HG03469 (cell line): ENCODE results near the gene ZDHHC11B.
"Not testable (repeated sequence)": the region's sequence is repeated elsewhere in the genome, so short reads cannot be mapped to it uniquely, and the experiment has no call there.

Source experiments
- ATAC-seq: cut with Tn5 transposase; IDR thresholded peaks from one replicate; pipeline ENCODE4 v1.9.1; 2021; ENCODE audit warnings: mild to moderate bottlenecking, moderate library complexity, moderate number of reproducible peaks; ENCODE audit not compliant: unreplicated experiment

Gene ZDHHC11B, protein sequence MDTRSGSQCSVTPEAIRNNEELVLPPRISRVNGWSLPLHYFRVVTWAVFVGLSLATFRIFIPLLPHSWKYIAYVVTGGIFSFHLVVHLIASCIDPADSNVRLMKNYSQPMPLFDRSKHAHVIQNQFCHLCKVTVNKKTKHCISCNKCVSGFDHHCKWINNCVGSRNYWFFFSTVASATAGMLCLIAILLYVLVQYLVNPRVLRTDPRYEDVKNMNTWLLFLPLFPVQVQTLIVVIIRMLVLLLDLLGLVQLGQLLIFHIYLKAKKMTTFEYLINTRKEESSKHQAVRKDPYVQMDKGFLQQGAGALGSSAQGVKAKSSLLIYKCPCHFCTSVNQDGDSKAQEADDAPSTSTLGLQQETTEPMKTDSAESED

DNA sequence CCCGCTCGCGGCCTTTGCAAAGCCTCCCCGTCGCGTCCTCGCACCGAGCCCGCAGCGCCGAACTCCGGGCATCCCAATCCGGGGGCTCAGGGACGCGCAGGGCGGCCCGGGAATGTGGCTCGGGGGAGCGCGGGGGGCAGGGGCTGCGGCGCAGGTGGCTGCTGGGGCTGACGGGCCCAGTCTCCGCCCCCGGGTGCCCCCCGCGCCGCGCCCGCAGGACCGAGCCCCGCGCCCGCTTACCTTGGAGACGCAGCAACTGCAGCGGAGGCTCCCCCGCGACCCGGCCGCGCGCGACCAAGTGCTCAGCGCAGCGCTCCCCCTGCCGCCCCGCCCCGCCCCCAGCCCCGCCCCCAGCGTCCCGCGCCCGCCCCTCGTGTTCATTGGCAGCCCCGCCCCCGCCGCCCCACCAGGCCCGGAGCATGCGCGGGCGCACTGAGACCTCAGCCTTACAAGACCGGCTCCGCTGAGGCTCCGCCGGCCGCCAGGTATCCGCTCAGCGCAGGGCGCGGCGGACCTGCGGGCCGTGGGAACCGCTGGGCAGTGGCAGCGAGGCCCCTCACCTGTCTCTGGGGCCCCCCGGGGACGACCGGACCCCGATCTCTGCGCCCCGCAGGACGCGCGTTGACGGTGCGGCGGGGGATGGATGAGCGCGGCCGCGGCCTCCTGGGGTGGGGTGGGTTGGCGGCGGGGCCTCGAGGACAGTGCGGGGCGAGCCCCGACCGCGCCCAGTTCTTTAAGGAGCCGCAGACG, at the start of gene ZDHHC11B:
Gene ZDHHC11B (minus strand): TSS at position 302 of the 750 bp plus-strand sequence. CDS start 17,810 bp downstream, outside the sequence.
- ATAC-seq: not testable (repeated sequence)

DNA sequence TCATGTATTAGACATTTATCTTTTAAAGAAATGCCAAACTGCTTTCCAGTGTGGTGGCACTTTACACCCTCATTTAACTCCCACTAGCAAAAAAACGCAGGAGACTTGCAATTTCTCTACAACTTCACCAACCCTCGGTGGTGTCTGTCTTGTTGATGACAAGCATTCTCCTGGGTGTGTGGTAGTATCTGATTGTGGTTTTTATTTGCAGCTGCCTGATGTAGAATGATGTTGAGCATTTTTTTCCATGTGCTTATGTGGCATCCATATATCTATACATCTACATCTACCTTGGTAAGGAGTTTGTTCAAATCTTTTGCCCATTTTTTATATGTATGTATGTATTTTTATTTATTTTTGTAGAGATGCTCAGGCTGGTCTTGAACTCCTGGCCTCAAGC, 49.5 kb upstream of the ZDHHC11B start:
- not testable (repeated sequence) for ATAC-seq

DNA sequence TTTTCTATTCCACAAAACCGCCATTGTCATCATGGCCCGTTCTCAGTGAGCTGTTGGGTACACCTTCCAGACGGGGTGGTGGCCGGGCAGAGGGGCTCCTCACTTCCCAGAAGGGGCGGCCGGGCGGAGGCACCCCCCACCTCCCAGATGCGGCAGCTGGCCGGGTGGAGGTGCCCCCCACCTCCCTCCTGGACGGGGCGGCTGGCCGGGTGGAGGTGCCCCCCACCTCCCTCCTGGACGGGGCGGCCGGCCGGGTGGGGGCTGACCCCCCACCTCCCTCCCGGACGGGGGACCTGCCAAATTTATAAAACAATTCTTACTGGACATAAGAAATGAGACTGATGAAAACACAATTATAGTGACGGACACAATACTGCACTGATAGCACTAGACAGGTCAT, 43.7 kb upstream of the ZDHHC11B start:
- not testable (repeated sequence) for ATAC-seq

DNA sequence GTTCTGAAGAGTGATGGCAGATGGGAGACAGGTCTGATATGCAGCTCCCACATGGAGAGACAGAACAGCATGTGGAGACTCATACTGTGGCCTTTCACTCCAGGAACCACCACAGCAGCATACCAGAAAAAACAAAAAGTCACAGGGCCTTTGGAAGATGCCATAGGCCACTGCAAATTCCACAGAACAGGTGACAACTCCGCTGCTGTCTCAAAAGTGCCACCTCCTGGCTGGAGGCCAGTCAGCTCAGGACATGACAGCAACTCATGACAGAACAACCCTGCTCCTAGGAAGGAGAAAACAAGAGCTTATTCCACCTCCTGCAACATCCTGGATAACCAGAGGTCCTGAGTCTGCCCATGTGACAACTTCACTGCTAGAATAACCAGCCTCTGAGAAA, 41.0 kb upstream of the ZDHHC11B start:
- not testable (repeated sequence) for ATAC-seq

DNA sequence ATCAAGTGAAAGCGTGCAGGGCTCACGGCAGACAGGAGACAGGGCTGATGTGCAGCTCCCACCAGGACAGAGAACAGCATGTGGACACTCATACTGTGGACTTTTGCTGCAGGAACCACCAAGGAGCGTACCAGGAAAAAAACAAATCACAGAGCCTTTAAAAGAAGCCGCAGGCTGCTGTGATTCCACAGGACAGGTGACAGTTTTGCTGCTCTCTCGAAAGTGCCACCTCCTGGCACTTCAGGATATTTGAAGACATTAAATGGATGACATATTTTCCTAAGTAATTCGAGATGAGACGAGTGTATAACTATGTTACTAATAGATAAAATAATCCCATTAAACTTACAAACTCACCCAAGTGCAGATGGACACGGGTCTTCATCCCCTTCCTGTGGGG, 37.0 kb upstream of the ZDHHC11B start:
- no peak for ATAC-seq

DNA sequence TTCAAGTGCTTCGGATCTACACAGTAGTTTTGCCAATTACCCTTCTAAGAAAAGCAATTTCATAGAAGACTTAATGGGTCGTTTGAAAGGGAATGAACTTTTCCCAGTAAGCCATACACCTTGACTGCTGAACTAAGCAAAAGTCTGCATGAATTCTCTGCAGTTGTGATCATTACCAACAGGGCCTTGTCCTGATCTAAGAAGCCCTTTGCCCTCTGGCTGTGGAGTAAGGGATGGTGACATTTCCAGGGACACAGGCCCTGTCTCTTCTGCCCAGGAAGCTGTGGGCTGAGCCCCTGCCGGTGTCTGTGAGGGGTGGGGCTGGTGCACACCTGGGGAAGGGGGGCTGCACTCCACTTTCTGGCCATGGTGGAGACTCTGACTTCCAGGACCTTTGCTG, 35.7 kb upstream of the ZDHHC11B start:
- no peak for ATAC-seq

DNA sequence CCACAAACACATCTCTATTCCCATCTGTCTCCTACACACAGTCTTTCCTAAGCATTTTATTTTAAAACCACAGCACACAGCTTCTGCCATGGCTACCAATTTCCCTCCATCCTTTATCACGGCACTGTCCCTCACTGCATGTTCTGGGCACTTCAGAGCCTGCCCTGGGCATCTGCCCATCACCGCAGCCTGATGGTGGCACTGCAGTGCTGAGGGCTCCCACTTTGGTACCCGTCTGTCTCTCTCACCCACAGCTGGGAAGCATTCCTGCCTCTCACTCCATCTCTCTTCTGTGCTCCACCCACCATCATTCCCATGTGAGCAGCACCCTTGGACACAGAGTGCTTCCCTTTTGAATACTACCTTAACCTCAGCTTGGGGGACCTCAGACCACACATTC, 34.5 kb upstream of the ZDHHC11B start:
- no peak for ATAC-seq

DNA sequence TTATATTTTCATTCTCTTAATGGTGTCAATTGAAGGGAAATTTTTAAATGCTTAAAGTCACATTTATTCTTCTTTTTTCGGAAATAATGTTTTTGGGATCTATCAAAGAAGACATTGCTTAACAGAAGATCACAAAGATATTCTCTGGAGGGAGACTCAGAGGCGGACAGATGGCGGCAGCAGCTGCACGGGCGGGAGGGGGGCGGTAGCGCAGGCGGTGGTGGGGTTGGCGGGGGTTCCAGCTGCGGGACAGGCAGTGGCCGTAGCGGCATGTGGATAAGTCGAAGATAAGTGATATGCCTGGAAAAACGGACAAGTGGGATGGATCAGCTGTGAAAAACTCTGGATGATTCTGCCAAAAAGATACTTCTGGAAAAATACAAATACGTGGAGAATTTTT, 31.6 kb upstream of the ZDHHC11B start:
- no peak for ATAC-seq

DNA sequence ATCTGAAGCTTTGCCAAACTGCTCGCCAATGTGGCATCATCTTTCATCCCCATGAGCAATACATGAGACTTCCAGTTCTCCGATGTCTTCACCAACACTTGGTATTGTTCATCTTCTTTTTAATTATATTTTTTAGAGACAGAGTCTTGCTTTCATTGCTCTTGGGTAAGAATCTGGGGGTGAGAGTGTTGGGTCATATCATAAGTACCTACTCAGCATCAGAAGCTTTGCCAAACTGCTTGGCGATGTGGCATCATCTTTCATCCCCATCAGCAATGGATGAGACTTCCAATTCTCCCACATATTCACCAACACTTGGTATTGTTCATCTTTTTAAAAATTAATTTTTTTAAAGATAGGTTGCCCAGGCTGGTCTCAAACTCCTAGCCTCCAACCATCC, 30.9 kb upstream of the ZDHHC11B start:
- ATAC-seq: no peak

DNA sequence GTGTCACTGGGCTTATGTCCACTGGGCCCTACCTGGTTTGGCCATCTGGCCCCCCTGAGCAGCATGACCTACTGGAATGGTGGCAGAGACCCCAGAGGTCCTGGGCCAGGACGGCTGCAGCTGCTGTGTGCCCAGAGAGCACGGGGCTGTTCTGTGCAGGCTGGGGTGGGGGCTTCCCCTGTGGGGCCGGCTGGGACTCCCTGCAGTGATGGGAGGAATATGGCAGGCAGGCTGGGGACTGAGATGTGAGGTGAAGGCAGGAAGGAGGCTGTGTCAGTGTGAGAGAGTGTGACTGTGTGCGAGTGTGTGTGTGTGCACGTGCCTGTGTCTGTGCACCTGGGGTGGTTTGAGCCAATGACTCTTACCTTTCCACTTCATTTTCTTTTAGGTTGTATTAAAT, 29.0 kb upstream of the ZDHHC11B start:
- not testable (repeated sequence) for ATAC-seq

DNA sequence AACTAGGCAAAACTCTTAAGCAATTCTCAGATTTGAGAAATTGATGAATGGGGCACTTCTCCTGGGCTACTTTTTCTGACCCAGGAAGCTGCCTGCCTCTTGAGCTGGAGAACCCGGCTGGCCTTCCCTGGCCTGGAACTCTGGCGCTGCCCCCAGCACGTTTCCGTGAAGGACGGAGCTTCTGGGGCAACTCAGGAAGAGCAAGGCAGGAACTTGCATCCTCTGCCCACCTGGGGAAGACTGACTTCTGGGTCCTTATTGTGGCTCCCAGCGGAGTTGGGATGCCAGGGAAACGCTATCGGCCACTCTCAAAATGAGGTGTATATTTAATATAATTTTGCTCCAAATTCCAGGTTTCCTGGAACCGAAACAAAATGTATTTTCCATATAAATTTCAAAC, 26.9 kb upstream of the ZDHHC11B start:
- not testable (repeated sequence) for ATAC-seq

DNA sequence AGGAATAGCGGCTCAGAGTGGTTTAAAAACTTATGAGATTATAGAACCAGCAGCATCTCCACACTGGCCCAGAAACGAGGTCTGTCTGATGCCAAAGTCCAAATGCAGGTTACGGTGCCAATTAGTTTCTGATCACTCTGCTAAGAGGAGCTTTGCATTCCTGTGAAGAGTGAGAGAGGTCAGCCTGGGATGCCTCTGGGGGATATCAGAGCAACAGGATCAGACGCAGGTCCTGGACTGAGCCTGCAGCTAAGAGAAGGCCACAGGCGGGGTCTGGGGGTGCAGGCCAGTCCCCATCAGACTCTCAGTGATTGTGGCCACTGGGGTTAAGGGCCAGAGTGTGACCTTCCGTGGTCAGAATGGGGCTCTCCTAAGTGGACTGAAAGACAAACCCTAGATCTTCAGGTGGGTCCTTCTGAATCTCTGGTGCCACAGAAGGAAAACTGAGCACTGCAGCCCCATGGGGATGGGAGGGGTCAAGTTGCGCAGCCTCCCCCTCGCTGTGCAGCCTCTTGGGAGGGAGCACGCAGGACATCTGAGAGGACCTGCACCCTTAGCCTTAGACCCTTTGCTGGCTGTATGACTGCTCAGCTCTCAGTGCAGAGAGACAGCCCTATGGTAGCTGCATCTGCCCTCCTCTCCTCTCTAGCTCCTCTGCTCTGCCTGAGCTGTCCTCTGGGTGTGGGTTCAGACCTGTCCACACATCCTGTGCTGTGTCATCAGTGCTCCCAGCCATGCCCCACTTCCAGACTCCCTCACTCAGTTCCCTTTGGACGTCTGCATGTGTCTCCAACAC, 23.4 kb upstream of the ZDHHC11B start:
- ATAC-seq: not testable (repeated sequence)

DNA sequence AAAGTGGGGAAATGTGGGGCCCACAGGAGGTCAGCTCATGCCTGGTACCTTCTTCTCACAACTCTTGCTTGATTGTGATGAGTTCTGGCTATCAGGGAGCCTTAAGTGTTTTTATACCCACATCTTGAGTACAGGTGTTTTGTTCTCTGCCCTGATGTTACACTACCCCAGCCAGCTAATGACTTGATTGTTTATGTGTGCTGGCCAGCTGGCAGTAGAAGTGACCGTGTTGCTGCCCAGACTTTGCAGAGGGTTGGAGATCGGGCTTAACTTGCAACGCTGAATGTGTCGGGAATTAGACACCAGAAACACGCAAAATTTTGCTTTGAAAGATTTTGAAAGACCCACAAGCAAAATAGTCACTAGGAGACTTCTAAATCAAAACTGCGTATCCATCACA, 16.9 kb upstream of the ZDHHC11B start:
- ATAC-seq: no peak

DNA sequence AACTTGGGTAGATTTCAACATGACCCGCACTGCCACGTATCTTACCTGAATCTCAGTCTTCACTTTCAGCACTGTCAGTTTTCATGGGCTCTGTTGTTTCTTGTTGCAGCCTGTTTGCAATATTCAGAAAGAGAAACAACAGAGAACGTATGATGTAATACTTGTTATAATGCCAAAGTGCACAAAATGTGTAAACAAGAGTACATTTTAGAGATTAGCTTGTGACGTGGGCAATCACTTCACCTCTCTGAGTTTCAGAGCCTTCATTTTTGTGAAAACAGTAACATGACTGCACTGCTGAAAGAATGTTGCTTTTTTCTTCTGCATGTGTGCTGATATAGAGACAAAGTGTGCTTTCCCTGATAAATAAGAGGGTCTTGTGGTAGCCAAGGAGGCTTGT, 16.5 kb upstream of the ZDHHC11B start:
- ATAC-seq: not testable (repeated sequence)

DNA sequence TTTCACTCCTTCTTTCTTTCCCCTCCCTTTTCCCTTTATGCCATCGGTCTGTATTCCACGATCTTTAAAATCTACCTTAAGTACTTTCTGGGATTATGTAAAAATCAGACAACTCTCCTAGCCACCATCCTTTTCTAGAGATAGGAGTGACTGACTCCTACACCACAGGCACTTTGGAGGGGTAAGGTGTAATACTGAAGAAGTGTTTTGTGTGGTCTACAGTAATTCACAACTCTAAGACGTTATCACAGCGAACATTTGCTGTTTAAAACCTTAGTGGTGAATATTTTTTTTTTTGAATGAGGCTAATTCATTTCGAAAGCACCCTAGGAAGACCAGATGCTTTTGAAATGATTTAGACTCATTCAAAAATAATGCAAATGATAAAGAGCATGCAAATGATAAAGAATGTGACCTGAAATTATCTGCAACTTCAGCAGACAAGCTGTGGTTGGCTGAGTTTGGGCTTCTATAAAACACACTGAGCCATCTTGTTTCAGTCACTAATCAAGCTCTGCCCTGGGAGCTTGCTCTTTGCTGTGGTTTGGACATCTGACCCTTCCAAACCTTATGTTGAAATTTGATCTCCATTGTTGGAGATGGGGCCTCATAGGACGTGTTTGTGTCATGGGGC, 14.1 kb upstream of the ZDHHC11B start:
- not testable (repeated sequence) for ATAC-seq

DNA sequence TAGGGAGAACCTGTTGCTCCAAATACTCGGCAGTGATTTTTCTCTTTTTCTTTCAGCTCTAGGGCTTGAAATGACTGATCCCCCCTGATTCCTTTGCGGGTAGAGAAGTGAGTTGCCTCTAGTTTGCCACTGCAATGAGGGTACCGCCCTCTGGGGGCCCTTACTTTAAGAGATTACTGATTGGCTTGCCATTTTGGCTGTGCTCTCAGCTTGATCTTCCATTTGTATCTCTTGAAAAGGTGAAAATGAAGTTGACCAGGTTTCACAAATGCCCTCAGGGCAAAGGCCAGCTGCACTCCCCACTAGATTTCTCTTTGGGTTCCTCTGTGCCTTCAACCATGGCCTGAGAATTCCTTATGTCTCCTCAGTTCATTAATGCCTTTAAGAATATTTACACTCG, 13.5 kb upstream of the ZDHHC11B start:
- not testable (repeated sequence) for ATAC-seq

DNA sequence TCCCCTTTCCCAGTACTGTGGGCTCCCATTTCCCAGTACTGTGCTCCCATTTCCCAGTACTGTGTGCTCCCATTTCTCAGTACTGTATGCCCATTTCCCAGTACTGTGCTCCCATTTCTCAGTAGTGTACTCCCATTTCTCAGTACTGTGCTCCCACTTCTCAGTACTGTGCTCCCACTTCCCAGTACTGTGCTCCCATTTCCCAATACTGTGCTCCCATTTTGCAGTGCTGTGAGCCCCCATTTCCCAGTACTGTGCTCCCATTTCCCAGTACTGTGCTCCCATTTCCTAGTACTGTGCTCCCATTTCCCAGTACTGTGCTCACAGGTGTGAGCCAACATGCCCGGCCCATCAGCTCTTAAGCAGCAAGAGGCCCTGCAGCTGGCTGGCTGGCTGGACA, 11.3 kb upstream of the ZDHHC11B start:
- ATAC-seq: not testable (repeated sequence)

DNA sequence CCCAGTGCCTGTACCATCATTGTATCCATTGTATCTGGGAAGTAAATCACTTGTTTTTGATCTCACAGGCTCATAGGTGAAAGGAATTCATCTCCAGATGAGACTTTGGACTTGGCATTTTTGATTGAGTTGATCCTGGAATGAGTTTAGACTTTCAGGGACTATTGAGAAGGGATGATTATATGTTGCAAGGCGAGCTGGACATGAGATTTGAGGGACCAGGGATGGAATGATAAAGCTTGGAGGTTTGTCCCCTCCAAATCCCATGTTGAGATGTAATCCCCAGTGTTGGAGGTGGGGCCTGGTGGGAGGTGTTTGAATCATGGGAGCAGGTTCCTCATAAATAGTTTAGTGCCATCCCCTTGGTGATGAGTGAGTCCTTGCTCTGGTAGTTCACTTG, 10.4 kb upstream of the ZDHHC11B start:
- ATAC-seq: not testable (repeated sequence)

DNA sequence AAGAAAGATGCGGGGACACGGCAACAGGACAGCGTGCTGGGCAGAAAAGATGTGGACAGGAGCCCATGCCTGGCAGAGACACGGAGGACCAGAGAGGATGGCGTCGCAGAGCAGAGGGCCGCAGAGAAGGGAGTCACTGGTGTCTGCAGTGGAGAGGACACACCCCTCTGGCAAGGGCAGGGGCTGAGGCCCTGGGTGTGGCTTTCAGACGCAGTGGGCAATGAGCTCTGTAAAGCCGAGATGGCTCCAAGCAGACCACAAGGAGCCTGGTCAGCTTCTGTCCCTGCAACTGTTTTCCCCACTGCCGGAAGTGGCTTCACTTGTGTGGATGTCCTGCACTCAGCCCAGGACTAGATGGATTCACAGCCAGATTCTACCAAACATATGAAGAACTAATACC, 4.2 kb upstream of the ZDHHC11B start:
- not testable (repeated sequence) for ATAC-seq

DNA sequence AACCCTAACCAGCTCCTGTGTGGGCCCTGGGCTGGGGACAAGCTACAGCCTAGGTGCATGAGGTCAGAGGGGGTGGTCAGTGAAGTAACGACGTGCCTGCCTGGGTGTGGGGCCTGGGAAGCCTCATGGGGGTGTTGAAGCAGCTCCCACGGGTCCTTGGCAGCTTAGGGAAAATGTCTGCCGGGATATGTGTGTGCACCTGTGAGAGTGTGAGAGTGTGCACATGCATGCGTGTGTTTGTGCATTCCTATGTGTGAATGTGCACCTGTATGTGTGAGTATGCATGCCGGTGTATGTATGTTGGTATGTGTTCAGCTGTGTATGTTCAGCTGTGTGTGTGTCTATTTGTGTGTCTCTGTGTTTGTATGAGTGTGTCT, 3.3 kb upstream of the ZDHHC11B start:
- ATAC-seq: not testable (repeated sequence)
